ENCODE results near the gene NCBP1. TPM values are rescaled to one million over a fixed set of nuclear protein-coding genes. Genes with fewer than 3 reads are reported as not detected.

NCBP1 gene
- total RNA-seq, 2 donors from 2014 or later, result 29.4 to 63.5 TPM

DNA sequence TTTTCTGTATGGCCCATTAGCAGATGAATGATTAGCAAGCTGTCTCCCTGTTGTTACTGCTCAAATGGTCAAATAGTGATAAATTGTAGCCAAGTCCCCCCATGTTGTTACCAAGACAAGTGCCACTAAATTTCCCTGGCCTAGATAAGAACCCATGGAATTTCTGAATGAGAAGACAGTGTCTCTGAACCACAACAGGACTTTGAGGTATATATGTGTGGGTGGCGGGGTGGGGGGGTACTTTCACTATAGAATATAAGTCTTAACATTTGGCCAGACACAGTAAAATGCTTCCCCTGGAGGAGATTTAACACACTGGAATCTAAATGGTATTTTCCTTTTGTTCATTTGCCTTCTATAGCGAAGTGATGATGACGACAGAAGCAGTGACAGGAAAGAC lies 34.9 kb downstream of the NCBP1 start:
- Mint-ChIP-seq H3K27me3 (no peaks in the 10 kb centered on the region), H3K36me3 (peaks cover 45% of the 10 kb centered on the region), H3K4me3 (no peak overlapping the region), H3K4me1 (ENCODE audit: low read depth in 2 of 2) (peaks cover 12 to 15% of the 10 kb centered on the region in 2 donors), H3K9me3 (no peaks in the 10 kb centered on the region), H3K27ac (no peak overlapping the region)
- DNase-seq (ENCODE audit: low spot score) (no peak), ATAC-seq (no peak)

GRCh38 chr9:97670586-97670985 lies 37.0 kb downstream of the NCBP1 start:
- no peaks in the 10 kb centered on the region for H3K9me3 Mint-ChIP-seq
- H3K27ac Mint-ChIP-seq, result no peak overlapping the region
- no peak for DNase-seq (ENCODE audit: low spot score)
- peaks cover 42% of the 10 kb centered on the region for H3K36me3 Mint-ChIP-seq
- no peak overlapping the region for H3K4me3 Mint-ChIP-seq
- peaks cover 10 to 12% of the 10 kb centered on the region in 2 donors for H3K4me1 Mint-ChIP-seq (ENCODE audit: low read depth in 2 of 2)
- no peaks in the 10 kb centered on the region for H3K27me3 Mint-ChIP-seq
- no peak for ATAC-seq

DNA sequence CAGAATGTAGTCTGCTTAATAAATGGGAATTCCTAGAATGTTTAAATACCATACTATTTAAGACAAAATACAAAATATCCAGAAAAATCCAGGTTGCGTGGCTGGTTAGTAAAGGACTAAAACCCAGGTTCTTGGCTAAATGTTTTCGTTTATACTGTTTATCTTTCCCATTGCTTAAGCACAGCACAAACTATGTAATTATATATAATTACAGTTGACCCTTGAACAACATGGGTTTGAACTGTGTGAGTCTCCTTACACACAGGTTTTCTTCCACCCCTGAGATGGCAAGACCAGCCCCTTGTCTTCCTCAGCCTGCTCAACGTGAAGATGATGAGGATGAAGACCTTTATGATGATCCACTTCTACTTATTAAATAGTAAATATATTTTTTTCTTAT lies 38.8 kb downstream of the NCBP1 start:
- no peak overlapping the region for H3K4me3 Mint-ChIP-seq
- H3K36me3 Mint-ChIP-seq, result peaks cover 37% of the 10 kb centered on the region
- peaks cover 0 to 3% of the 10 kb centered on the region in 2 donors for H3K4me1 Mint-ChIP-seq (ENCODE audit: low read depth in 2 of 2)
- no peaks in the 10 kb centered on the region for H3K27me3 Mint-ChIP-seq
- ATAC-seq (no peak), DNase-seq (ENCODE audit: low spot score) (no peak)
- no peaks in the 10 kb centered on the region for H3K9me3 Mint-ChIP-seq
- no peak overlapping the region for H3K27ac Mint-ChIP-seq

DNA sequence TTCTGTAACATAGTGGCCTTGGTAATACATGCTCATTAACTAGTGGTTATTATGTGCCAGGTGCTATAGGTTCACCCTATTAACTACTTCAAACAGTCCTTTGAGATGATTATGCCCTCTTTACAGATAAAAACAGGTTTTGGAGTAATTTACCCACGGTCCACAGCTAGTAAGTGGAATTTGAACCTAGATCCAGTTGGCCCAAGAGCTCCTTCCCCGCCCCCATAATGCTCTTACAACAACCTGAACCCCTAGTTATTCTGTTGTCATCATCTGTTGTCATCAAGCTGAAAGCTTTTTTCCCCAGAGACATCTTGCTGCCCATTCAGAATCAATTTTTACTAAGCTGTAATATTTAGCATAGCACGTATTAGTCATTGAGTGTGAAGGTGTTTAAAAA lies 40.3 kb downstream of the NCBP1 start:
- H3K27ac Mint-ChIP-seq, result no peak overlapping the region
- no peaks in the 10 kb centered on the region for H3K9me3 Mint-ChIP-seq
- no peaks in the 10 kb centered on the region for H3K27me3 Mint-ChIP-seq
- DNase-seq (ENCODE audit: low spot score) (no peak), ATAC-seq (no peak)
- no peak overlapping the region for H3K4me3 Mint-ChIP-seq
- H3K4me1 Mint-ChIP-seq (ENCODE audit: low read depth in 2 of 2), result peaks cover 6 to 10% of the 10 kb centered on the region in 2 donors
- peaks cover 33% of the 10 kb centered on the region for H3K36me3 Mint-ChIP-seq

- Mint-ChIP-seq H3K4me1 (ENCODE audit: low read depth in 2 of 2) (peaks cover 10 to 14% of the 10 kb centered on the region in 2 donors), H3K27me3 (no peaks in the 10 kb centered on the region), H3K27ac (peak overlapping the region; percentile 18 to 46), H3K36me3 (peaks cover 21% of the 10 kb centered on the region), H3K4me3 (no peak overlapping the region), H3K9me3 (no peaks in the 10 kb centered on the region)
- DNase-seq (ENCODE audit: low spot score) (no peak), ATAC-seq (peak in 1 of 2 donors; percentile 41)
These were observed 42.0 kb downstream of the NCBP1 start for GRCh38 chr9:97675655-97676054.

GRCh38 chr9:97682242-97682641 lies 48.6 kb downstream of the NCBP1 start:
- Mint-ChIP-seq H3K36me3 (peaks cover 11% of the 10 kb centered on the region), H3K9me3 (no peaks in the 10 kb centered on the region), H3K27ac (no peak overlapping the region), H3K27me3 (no peaks in the 10 kb centered on the region), H3K4me3 (no peak overlapping the region), H3K4me1 (ENCODE audit: low read depth in 2 of 2) (peaks cover 6 to 14% of the 10 kb centered on the region in 2 donors)
- ATAC-seq (no peak), DNase-seq (ENCODE audit: low spot score) (no peak)

DNA sequence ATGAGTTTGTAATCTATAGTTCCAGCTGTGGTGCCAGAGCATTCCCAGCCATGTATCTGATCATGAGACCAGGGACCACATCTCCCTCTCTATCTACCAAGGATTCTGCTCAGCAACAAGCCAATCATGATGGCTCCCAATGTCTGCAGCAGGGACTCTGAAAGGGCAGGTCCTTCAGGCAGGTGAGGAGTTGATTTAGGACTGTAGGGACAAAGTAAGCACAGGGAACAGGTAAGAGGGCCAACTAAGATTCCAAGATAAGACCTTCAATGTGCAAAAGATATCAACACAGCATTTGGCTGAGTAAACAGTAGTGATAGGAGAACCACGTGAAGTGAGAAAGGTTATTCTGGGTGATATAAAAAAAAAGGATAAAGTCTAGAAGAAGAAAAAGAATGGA lies 55.0 kb downstream of the NCBP1 start:
- Mint-ChIP-seq H3K4me1 (ENCODE audit: low read depth in 2 of 2) (peaks cover 7 to 9% of the 10 kb centered on the region in 2 donors), H3K27me3 (no peaks in the 10 kb centered on the region), H3K36me3 (peaks cover 25% of the 10 kb centered on the region), H3K9me3 (no peaks in the 10 kb centered on the region), H3K4me3 (no peak overlapping the region), H3K27ac (peak overlapping the region in 1 of 2 donors; percentile 14)
- DNase-seq (ENCODE audit: low spot score) (no peak), ATAC-seq (no peak)

- peak overlapping the region in 1 of 2 donors; percentile 20 for H3K27ac Mint-ChIP-seq
- peaks cover 16 to 19% of the 10 kb centered on the region in 2 donors for H3K4me1 Mint-ChIP-seq (ENCODE audit: low read depth in 2 of 2)
- ATAC-seq (no peak), DNase-seq (ENCODE audit: low spot score) (no peak)
- H3K36me3 Mint-ChIP-seq, result peaks cover 21% of the 10 kb centered on the region
- H3K4me3 Mint-ChIP-seq, result no peak overlapping the region
- no peaks in the 10 kb centered on the region for H3K27me3 Mint-ChIP-seq
- no peaks in the 10 kb centered on the region for H3K9me3 Mint-ChIP-seq
These were observed 56.0 kb downstream of the NCBP1 start for GRCh38 chr9:97689401-97690180.

GRCh38 chr9:97694769-97695168 lies 61.1 kb downstream of the NCBP1 start:
- Mint-ChIP-seq H3K27ac (peak overlapping the region in 1 of 2 donors; percentile 96), H3K9me3 (no peaks in the 10 kb centered on the region), H3K4me1 (ENCODE audit: low read depth in 2 of 2) (peaks cover 46 to 47% of the 10 kb centered on the region in 2 donors), H3K36me3 (peaks cover 4% of the 10 kb centered on the region), H3K4me3 (peak overlapping the region; percentile 90), H3K27me3 (peaks cover 0 to 5% of the 10 kb centered on the region in 2 donors)
- no peak for DNase-seq (ENCODE audit: low spot score)
- no peak for ATAC-seq

DNA sequence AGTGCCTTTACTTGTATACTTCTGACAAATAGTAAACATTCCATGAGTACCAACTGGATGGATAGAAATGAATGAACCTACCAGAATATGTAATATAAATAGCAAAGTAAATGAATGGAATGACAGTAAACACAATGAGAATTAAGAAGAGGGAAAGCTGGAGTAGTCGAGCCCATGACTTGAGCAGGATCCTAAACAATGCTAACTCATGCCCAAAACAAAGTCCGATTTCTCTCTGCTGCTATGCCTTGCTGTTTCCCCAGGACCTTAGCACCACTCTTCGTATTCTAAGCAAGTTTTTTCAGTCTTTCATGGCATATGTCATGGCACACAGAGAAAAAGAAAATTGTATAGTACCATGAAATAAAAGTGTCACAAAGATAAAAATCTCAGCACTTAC lies 61.8 kb downstream of the NCBP1 start:
- peaks cover 46 to 47% of the 10 kb centered on the region in 2 donors for H3K4me1 Mint-ChIP-seq (ENCODE audit: low read depth in 2 of 2)
- H3K9me3 Mint-ChIP-seq, result no peaks in the 10 kb centered on the region
- peaks cover 0 to 5% of the 10 kb centered on the region in 2 donors for H3K27me3 Mint-ChIP-seq
- H3K36me3 Mint-ChIP-seq, result peaks cover 4% of the 10 kb centered on the region
- H3K27ac Mint-ChIP-seq, result peak overlapping the region in 1 of 2 donors; percentile 96
- H3K4me3 Mint-ChIP-seq, result peak overlapping the region; percentile 90
- ATAC-seq (no peak), DNase-seq (ENCODE audit: low spot score) (no peak)

DNA sequence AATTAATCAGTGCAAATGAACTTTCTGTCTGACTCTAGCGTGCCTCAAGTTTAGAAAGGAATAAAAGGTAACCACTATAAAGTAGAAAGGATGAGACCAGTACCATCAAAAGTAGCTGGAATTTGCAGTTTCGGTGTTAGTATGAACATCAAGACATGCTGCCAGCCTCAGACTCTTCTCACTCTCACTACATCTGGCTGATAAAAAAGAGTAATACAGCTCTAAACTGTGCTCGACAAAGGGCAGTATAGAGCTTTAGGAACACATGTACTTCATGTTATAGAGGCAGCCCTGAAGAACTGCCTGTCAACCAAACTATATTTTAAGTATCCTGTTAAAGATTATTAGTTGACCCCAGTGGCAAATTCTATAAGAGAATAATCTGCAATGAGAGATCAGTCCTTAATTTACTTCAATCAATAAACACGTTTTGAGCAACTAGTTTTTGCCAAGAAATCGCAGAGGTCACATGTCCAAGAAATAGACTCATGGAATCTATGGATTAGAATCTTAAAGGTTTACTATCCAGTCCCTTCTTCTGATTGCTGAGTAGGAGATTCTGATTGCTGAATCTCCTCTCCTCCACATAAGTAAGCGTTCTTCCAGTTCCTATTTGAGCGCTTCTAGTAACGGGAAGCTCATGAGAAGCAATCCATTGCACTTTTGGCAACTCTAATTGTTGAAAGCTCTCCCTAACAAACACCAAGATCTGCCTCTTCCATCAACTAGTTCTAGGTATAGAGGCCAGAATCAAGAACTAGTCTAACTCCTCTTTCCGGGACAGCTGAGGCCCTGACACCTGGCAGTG lies 62.6 kb downstream of the NCBP1 start:
- DNase-seq (ENCODE audit: low spot score) (no peak), ATAC-seq (no peak)
- Mint-ChIP-seq H3K9me3 (no peaks in the 10 kb centered on the region), H3K4me3 (peak overlapping the region; percentile 90), H3K27ac (peak overlapping the region; percentile 89 to 96), H3K27me3 (peaks cover 3 to 8% of the 10 kb centered on the region in 2 donors), H3K36me3 (peaks cover 4% of the 10 kb centered on the region), H3K4me1 (ENCODE audit: low read depth in 2 of 2) (peaks cover 46 to 47% of the 10 kb centered on the region in 2 donors)

DNA sequence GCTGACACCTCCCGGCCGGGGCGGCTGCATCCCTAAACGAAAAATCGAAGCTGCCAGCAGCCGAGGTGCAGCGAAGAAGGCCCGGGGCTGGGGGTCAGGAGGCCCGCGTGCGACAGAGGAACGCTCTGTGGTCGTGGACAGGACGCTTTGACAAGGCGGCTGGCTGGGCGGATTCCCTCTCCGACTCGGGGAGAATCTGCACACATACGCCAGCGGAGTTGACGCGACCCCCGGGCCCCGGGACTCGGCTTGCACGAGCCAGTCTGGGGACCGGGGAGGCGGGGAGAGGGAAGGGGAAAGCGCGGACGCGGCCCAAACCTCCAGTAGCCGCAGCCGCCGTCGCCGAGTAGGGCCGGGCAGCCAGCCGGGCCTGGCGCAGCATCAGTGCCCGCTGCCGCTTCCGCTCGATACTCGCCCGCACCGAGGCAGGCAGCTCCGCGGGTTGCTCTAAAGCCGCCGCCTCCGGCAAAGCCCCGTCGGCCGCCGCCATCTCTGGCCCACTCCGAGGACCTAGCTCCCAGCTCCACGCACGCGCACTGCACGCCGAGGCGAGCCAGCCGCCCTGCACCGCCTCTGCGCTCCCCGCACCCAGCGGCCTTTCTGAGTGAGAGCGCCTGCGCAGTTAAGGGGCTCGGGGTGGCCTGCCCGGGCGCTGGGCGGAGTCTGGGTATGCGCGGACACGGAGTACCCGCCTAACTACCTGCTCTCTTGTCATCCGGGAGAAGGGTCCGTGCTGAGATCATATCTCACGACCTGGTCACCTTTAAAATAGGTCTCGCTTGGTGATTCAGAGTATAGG lies 63.4 kb downstream of the NCBP1 start, which contains the start of gene XPA:
Gene XPA, minus strand, starts transcription at position 538 of the 799 bp plus-strand sequence. Its CDS starts 48 bp downstream, at position 490.
- Mint-ChIP-seq H3K27me3 (peaks cover 11 to 14% of the 10 kb centered on the region in 2 donors), H3K27ac (peak within 1 kb of the TSS; percentile 89 to 96), H3K4me1 (ENCODE audit: low read depth in 2 of 2) (peaks cover 46 to 47% of the 10 kb centered on the region in 2 donors), H3K36me3 (peaks cover 4% of the 10 kb centered on the region), H3K4me3 (peak within 1 kb of the TSS; percentile 90), H3K9me3 (no peaks in the 10 kb centered on the region)
- DNase-seq (ENCODE audit: low spot score), result peak; percentile 99
- peak; percentile 97 to 98 for ATAC-seq

- Mint-ChIP-seq H3K36me3 (peaks cover 4% of the 10 kb centered on the region), H3K27me3 (peaks cover 14 to 17% of the 10 kb centered on the region in 2 donors), H3K4me1 (ENCODE audit: low read depth in 2 of 2) (peaks cover 43 to 47% of the 10 kb centered on the region in 2 donors), H3K4me3 (peak overlapping the region; percentile 90), H3K27ac (peak overlapping the region; percentile 89 to 96), H3K9me3 (no peaks in the 10 kb centered on the region)
- ATAC-seq (no peak), DNase-seq (ENCODE audit: low spot score) (no peak)
These were observed 64.2 kb downstream of the NCBP1 start for GRCh38 chr9:97697837-97698236.
